Muscle layer of duodenum (tissue), 2 donors: ENCODE data around the gene GRN.
"Not testable (repeated sequence)": the region's sequence is repeated elsewhere in the genome, so short reads cannot be mapped to it uniquely, and the experiment has no call there.

Experiments used
- H3K27ac ChIP-seq: one replicate; pipeline ENCODE4 v1.7.0; 2013; ENCODE audit warnings: mild to moderate bottlenecking, low read length
- H3K27me3 ChIP-seq: one replicate; pipeline ENCODE4 v1.7.0; 2013; ENCODE audit warnings: low read depth, mild to moderate bottlenecking, control low read depth, low read length
- H3K36me3 ChIP-seq, 2 donors: one replicate each; pipeline ENCODE4 v1.7.0; 2013; ENCODE audit warnings: low read length in 2 of 2, control low read depth in 1 of 2, mild to moderate bottlenecking in 1 of 2; ENCODE audit not compliant: insufficient read depth in 2 of 2, control insufficient read depth in 1 of 2
- H3K4me1 ChIP-seq, 2 donors: one replicate each; pipeline ENCODE4 v1.7.0; 2013; ENCODE audit warnings: low read length in 2 of 2, mild to moderate bottlenecking in 2 of 2, control low read depth in 1 of 2, moderate library complexity in 1 of 2; ENCODE audit not compliant: insufficient read depth in 2 of 2, control insufficient read depth in 1 of 2
- H3K4me3 ChIP-seq, 2 donors: one replicate each; pipeline ENCODE4 v1.7.0; 2013; ENCODE audit warnings: low read length in 2 of 2, low read depth in 1 of 2, mild to moderate bottlenecking in 1 of 2
- H3K9me3 ChIP-seq, 2 donors: one replicate each; pipeline ENCODE4 v1.7.0; 2013; ENCODE audit warnings: low read length in 2 of 2, control low read depth in 1 of 2, mild to moderate bottlenecking in 1 of 2; ENCODE audit not compliant: control insufficient read depth in 1 of 2
- donor health status: healthy.

Gene GRN

DNA sequence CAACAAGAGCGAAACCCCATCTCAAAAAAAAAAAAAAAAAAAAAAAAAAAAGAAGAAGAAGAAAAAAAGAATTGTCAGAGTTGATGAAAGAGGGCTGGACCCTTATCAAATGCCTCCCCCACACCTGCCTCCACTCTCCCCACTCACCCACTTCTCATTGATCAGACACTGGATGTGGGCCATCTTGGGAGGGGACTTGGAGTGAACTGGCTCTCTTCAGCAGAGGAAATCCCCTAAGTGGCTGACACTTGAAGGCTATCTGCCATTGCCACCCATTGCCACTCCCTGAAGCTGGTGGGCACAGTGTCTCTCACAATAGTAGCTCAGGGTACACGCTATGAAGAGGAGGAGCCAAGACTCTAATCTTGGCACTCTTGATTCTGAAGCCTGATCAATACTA, 42.7 kb downstream of the GRN start:
- H3K36me3 ChIP-seq, result no peaks in the 10 kb centered on the region
- no peak overlapping the region for H3K27ac ChIP-seq
- H3K4me1 ChIP-seq, result peaks cover 0 to 16% of the 10 kb centered on the region in 2 donors
- no peaks in the 10 kb centered on the region for H3K27me3 ChIP-seq
- no peak overlapping the region for H3K4me3 ChIP-seq
- H3K9me3 ChIP-seq, result no peaks in the 10 kb centered on the region

DNA sequence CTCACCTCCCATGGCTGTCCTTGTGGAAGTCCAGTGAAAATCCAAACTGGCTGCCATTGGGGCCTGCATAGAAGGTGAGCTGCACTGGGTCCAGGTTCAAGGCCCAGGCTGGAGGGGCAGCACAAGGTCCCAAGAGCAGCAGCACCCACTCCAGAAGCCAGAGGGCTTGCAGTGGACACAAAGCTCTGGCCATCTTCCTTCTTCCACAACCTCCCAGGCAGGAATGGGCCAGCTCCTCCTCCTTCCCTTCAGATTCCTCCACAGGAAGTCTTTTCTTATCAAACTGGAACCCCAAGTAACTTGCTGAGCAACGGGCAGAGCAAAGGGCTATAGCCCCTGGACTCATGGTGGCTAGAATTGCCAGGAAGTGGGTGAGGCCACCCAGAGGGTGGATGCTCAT, 44.2 kb downstream of the GRN start, which contains the start of gene ITGA2B:
Gene ITGA2B, minus strand, starts transcription at position 369 of the 400 bp plus-strand sequence. Its CDS starts 176 bp downstream, at position 193.
- Histone ChIP-seq H3K36me3 (no peaks in the 10 kb centered on the region), H3K4me3 (no peak within 1 kb of the TSS), H3K27me3 (no peaks in the 10 kb centered on the region), H3K27ac (no peak within 1 kb of the TSS), H3K9me3 (no peaks in the 10 kb centered on the region), H3K4me1 (peaks cover 0 to 14% of the 10 kb centered on the region in 2 donors)

DNA sequence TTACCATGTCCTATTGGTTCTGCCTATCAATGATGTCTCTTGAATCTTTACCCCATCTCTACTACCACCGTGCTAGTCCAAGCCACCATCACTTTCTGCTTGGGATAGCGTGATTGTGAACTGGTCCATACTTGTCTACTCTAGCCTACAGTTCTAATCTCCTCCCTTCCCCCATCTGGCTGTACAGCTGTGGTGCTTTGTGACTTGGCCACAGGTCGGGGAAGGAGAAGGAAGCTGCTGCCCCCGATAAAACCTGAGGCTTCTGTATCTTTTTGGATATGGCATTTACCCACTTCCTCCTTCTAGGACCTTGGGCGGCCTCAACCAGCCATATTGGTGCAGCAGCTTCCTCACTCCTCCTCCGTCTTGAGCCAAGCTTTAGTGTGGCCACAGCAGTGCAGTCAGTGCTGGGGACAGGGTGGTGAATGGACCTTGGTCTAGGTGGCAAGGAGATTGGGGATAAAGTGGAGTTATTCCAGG, 44.7 kb downstream of the GRN start:
- no peaks in the 10 kb centered on the region for H3K27me3 ChIP-seq
- H3K27ac ChIP-seq, result no peak overlapping the region
- no peaks in the 10 kb centered on the region for H3K9me3 ChIP-seq
- peaks cover 0 to 9% of the 10 kb centered on the region in 2 donors for H3K4me1 ChIP-seq
- peaks cover 0 to under 1% of the 10 kb centered on the region in 2 donors for H3K36me3 ChIP-seq
- H3K4me3 ChIP-seq, result no peak overlapping the region

DNA sequence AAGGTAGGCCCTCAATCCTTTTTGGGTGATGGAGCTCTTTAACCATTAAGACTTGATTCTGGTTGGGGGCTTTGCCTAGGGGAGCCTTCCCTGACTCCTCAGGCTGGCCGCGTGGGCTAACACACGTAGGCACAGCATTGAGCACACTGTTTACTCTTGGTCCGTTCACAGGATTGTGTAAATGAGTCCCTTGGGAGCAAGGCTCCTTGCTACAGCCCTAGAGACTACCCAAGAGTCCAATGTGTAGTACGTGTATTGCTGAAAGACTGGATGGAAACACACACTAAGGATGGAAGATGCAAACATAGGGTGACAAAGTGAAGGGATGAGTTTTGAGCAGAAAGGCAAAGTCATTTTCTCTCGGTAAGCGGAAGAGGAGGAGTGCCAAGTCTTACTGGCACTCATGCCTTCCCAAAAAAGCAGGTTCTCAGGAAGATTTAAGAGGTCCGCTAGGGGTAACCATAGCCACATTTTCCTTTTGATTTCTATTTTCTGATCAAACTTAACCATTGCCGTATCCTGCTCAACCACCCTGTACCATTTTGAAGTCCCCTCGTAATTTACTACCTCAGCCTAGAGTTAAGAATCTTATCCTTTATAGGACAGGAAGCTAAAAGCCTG, 45.3 kb downstream of the GRN start:
- peaks cover 0 to 6% of the 10 kb centered on the region in 2 donors for H3K4me1 ChIP-seq
- H3K4me3 ChIP-seq, result no peak overlapping the region
- no peaks in the 10 kb centered on the region for H3K27me3 ChIP-seq
- no peaks in the 10 kb centered on the region for H3K9me3 ChIP-seq
- H3K36me3 ChIP-seq, result peaks cover 0 to 5% of the 10 kb centered on the region in 2 donors
- H3K27ac ChIP-seq, result no peak overlapping the region

DNA sequence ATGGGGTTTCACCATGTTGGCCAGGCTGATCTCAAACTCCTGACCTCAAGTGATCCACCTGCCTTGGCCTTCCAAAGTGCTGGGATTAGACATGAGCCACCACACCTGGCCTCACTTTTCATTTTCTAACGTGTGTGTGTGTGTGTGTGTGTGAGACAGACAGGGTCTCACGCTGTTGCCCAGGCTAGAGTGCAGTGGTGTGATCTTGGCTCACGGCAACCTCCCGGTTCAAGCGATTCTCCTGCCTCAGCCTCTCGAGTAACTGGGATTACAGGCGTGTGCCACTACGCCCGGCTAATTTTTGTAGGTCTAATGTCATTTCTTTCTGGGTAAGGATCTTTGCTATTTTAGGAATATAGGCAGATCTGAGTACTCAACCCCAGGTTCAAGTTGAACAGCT, 49.0 kb downstream of the GRN start:
- not testable (repeated sequence) for H3K4me3 ChIP-seq, H3K9me3 ChIP-seq, H3K27me3 ChIP-seq, H3K27ac ChIP-seq, H3K4me1 ChIP-seq
- H3K36me3 ChIP-seq, result peaks cover 16 to 23% of the 10 kb centered on the region in 2 donors

DNA sequence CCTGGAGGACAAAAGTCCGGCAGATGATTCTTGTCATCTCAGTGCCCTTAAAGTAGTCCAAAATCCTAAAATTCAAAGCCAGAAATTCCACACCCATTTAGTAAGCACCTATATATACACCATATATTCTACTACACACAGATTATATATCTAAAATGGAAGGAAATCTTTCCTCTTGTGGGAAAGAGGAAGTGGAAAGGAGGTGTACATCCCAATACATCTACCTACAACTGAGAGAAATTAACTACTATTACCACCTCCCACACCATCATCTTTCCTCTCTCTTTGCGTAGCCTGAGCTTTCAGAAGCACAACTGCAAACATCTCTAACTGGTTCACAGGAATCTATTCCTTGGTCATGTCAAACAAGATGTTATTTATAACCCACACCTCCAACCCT, 49.7 kb downstream of the GRN start:
- H3K27ac ChIP-seq, result no peak overlapping the region
- no peaks in the 10 kb centered on the region for H3K27me3 ChIP-seq
- no peaks in the 10 kb centered on the region for H3K9me3 ChIP-seq
- H3K4me3 ChIP-seq, result no peak overlapping the region
- peaks cover 23 to 30% of the 10 kb centered on the region in 2 donors for H3K36me3 ChIP-seq
- H3K4me1 ChIP-seq, result no peaks in the 10 kb centered on the region

DNA sequence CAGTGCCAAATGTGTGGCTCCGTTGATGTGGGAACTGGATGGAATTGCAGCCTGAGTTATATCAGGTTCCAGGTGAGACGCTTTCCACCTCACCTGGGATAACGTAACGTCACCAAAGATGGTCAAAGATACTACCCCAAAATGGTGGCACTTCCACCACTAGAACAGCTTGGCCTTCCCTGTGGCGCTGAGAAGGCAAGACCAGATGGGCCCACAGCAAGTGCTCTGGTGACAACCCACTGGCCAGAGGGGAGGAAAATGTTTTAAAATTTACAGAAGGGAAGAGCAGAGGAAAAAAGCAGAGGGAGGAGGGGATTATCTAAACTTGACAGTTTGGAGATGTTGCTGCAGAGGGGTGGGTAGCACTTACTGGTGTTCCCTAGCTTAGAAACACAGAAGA, 51.8 kb downstream of the GRN start:
- H3K27ac ChIP-seq, result no peak overlapping the region
- H3K9me3 ChIP-seq, result no peaks in the 10 kb centered on the region
- peaks cover 40 to 47% of the 10 kb centered on the region in 2 donors for H3K36me3 ChIP-seq
- H3K4me1 ChIP-seq, result no peaks in the 10 kb centered on the region
- H3K4me3 ChIP-seq, result no peak overlapping the region
- H3K27me3 ChIP-seq, result no peaks in the 10 kb centered on the region

DNA sequence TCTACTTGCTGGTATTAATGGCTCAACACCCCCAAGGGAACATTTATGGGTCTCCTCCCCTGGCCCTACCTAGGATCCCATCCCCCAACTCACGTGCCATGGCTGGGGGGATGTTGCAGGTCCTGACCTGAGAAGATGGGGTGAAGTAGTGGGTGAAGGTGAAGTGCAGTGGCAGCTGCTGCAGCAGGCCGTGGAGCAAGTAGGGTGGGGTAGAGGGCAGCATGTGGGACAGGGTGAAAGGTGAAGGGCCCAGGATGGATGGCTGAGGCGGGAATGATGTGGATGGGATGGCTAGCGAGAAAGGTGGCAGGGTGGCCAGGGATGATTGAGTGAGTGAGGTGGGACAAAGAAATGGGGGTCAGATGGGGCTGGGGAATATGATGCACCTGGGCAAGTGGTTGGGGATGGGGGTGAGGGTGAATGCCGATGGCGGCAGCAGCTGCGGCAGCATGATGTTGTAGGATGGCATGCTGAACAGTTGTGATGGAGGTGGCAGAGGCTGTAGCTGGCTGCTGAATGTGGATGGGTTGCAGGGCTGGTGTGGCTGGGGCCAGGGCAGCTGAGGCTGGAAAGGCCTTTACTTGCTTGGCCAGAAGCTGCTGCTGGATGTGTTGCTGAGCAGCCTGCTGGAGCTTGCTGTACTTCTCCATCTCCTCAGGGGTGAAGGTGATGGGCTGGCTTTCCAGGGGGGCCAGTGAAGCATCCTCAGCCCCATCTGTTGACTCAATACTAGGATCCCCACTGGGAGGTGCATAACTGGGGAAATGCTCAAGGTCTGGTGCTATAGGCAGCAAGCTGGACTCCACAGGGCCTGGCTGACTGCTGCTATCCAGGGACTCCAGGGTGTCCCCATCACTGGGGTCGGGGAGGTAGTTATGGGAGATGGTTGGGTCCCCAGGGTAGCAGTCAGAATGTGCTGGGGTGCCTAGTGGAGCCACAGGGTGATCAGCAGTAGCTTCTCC, 52.7 kb downstream of the GRN start:
- no peak overlapping the region for H3K27ac ChIP-seq
- no peaks in the 10 kb centered on the region for H3K27me3 ChIP-seq
- no peaks in the 10 kb centered on the region for H3K4me1 ChIP-seq
- no peaks in the 10 kb centered on the region for H3K9me3 ChIP-seq
- no peak overlapping the region for H3K4me3 ChIP-seq
- peaks cover 40 to 47% of the 10 kb centered on the region in 2 donors for H3K36me3 ChIP-seq

DNA sequence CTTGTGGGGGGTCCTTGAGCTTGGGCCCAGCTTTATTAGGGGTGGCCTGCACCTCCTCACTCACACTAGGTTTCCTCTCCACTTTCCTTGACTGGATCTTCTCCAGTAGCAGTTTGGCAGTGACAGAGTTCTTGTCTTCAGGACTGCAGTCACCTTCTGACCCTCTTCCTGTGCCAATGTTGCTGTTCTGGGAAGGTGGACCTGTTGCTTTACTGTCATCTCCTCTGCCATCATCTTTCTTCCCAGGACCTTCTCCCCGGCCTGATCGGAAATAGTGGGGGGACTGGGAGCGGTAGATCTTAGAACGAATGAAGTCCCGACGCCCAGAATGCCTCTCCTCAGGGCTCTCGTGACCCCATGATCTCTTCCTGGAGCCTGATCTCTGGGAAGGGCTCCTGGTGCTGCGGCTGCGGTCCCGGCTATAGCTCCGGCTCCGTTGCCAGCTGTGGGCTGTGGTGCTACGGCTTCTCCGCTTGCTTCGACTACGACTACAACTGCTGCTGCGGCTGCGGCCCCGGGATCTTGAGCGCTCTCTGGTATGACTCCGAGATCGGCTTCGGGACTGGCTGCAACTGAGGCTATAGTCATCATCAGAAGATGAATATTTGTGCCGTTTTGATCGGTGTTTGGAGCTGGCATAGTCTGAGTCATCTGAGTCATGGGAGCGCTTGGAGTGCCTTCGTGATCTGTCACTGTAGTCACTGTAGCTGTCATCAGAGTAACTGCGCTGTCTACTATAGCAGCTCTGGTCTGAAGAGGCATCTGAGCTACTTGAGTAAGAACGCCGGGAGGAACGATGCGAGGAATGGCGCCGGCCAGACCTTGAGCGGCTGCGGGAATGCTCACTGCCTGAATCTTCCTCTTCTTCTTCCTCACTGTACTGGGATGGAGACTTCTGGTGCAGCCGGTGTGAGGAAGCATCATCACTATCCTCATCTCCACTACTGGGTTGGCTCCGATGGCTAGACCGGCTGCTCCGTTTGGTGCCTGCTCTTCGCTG, 53.9 kb downstream of the GRN start:
- H3K4me3 ChIP-seq, result no peak overlapping the region
- peaks cover 40 to 51% of the 10 kb centered on the region in 2 donors for H3K36me3 ChIP-seq
- no peaks in the 10 kb centered on the region for H3K4me1 ChIP-seq
- H3K27ac ChIP-seq, result no peak overlapping the region
- H3K9me3 ChIP-seq, result no peaks in the 10 kb centered on the region
- no peaks in the 10 kb centered on the region for H3K27me3 ChIP-seq

DNA sequence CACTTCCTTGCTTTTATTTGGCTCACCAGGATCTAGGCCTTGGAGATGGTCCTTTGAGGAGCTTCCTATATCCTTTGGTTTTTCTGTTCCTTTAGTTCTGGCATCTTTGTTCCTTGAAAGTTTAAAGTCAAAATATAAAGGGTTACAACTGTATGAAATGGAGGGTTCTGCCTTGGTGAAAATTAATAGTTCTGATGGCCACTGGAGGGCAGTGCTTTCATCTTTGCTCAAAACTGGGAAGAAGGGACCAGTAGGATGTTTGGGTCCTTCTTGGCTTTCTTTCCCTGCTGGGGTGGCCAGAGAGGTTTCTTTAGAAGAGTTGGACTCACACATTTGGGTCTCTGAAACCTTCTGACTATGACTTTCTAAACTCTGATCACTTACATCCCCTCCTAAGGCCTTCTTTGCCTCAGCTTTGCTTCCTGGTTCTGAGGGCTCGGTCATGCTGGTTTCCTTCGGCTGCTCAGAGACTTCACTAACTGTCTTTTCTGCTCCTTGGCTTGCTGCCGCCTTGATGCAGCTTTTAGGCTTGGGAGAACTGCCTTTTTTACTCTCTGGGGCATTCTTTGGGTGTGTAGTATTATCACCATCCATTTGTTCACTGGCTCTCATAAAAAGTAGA, 55.2 kb downstream of the GRN start:
- Histone ChIP-seq H3K4me1 (no peaks in the 10 kb centered on the region), H3K36me3 (peaks cover 36 to 56% of the 10 kb centered on the region in 2 donors)

More for the DNA sequence above, 55.2 kb downstream of the GRN start:
- Histone ChIP-seq H3K4me3 (no peak overlapping the region), H3K9me3 (no peaks in the 10 kb centered on the region), H3K27ac (no peak overlapping the region), H3K27me3 (no peaks in the 10 kb centered on the region)
